NCI-H2196 treated with DMSO at 0.1 percent for 48 hours (cell line): ENCODE measurements around the gene TTC21A.

Experiments
- DNase-seq: peaks from one replicate; lab custom pipeline; 2025; ENCODE audit not compliant: unreplicated experiment; lab: John Stamatoyannopoulos, UW

TTC21A gene

DNA sequence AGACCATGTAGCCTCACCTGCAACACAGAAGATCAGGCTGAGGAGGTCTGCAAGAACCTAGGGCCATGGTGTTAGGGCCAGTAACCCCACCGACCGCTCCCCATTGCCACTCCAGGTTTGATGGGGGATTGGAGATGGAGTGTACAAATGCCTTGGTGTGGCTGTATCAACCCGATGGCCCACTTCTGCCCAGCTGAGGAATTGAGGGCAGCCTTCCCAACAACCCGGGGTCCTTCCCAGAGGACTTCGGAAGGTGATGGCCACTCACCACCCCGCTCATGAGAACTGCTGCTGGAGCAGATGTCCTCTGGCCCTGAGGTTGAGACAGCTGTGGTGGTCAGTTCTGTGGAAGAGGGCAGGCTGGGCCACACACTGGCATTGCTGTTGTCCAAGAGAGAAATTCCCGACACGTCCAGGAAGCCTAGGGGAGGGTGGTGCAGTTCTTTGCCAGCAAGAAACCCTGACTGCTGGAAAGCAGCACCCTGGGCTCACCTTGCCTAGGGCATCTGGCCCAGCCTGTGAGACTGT, 8.9 kb upstream of the TTC21A start:
- DNase-seq = no peak

GRCh38 chr3:39099242-39099641, 8.2 kb upstream of the TTC21A start:
- DNase-seq = no peak

DNA sequence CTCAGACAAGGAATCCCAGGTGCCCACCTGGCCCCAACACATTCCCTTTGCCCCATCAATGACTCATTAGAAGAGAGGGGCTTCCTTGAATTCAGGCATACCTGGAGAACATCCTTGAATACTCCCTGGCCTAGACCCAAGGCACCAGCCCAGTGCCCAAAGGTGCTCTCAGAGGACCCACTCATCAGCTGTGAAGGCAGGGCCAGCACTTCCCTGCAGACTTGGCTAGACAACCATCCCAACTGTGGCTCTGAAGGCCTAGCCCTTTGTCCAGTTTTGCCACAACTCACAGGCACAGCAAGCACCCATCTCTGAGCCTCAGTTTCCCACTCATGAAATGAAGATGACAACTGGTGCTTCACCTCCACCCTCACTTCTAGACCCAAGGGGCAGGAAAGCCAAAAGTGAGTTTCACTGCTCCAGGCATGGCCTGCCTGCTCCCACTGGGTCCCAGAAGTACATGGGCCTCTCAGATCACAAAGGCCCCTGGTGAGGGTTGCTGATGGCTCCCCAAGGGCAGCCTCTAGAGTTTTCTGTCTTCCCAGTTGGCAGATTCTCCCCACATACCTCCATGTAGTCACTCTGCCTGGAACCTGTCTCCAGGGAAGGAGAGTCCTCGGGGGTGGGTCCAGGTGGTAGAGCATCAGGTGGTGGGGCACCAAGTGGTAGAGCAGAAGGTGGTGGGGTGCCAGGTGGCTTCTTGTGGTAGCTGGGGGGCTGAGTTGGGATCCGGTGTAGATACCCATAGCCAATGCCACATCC, 7.6 kb upstream of the TTC21A start:
- no peak for DNase-seq

DNA sequence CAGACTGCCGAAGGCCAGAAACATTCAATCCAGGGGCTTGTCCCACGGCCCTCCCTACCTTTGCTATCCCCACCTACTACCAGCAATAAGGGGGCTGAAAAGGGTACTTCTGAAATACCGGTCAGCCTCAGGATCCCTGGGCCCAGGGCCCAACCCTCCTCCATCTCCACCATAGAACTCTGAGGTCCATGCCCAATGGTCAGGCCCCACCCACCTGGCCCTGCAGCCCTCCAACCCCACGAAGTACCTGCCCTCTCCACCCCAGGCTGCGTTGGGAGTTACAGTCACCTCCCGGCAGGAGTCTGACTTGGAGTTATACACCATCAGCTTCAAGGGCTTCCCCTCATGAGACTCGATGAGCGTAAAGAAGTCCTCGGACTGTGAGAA, 7.0 kb upstream of the TTC21A start:
- no peak for DNase-seq

DNA sequence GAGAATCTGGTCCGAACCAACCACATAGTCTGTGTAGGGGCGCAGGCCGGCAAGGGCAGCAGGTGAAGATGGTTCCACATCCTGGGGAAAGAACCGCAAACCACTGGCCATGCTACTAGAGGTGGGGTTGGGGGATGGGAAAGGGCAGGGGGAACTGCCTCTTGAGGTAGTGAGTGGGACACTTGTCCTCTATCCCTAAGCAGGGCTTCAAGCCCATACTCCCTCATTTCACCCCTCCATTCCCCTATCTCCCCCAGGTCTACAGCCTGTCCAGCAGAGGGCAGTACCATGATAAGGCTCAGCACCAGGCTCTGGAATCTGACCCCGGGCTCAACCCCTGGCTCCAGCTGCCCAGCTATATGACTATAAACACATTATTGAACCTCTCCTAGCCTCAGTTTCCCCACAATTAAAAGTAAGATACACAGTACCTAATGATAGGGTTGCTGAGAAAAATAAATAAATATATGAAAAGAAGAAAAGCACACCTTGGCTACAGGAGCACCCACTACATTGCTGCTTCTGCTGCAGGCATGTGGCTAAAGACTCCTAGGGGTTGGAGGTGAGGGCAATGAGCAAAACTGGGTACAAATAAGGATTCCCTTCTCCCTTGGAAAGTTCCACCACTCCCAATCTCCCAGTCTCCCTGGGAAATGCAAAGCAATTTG, 6.3 kb upstream of the TTC21A start:
- peak; percentile 7 for DNase-seq

- DNase-seq = no peak
Observed at GRCh38 chr3:39102504-39103323, 4.8 kb upstream of the TTC21A start.

DNA sequence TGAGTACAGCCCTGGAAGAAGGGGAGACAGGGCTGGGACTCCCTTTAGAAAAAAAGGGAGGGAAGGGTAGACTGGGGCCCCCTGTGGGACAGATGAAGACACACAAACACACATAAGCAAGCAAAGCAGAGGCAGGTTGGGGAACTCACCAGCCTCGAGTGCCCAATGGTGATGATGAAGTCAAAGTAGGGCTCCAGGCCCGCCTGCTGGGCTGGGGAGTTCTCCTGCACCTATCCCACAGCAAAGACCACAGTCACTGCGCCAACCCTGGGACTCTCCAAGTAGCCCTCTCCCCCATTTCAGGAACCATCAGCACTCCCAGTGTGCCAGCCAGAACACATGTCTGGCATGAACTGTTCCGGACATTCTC, 4.2 kb upstream of the TTC21A start:
- no peak for DNase-seq

- DNase-seq = no peak
Observed at GRCh38 chr3:39103791-39104552, 3.5 kb upstream of the TTC21A start.

DNA sequence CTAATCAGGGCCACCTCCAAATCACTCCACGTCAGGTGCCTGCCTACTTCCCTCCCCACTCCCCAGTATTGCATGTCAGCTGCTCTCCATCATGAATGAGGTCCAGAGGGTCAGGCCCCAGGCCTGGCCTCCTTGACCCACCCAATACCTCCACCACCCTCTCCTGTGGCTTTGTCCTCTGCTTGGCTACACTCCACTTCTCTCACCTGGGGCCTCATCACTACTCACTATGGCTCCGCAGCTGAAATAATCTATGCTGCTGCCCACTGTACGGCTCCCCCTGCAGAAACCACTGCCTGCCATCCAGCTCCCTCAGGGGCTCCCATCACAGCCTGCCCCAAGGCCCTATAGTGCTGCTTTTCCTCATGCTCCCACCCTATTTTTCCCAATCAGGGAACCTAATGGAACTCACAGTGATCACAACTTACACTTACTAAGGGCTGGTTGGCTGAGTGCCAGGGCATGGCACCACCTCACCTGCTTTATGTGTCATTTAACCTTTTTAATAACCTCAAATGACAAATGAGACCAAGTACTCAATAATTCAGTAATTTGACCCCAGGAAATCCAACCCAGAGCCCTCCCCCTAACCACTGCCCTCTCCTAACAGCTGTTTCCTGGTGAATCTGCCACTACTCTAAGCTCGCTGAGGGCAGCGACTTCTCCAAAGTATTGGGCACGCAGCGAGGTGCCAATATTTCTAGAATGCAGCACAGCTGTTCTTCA, 2.4 kb upstream of the TTC21A start:
- no peak for DNase-seq

DNA sequence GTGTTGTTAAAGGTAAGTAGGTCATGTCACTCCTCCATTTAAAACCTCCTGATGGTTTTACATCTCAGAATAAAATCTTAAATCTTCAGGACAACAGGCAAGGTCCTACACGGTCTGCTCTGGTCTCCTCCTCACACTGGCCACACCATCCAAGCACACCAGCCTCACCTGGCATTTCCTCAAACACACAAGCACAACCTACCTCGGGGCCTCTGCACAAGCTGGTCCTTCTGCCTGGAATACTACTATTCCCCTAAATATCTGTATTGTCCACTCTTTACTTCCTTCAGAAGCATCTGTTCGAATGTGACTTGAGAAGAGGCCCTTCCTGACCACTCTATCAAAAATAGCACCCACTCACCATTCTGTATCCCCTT, 1.8 kb upstream of the TTC21A start:
- DNase-seq = no peak

DNA sequence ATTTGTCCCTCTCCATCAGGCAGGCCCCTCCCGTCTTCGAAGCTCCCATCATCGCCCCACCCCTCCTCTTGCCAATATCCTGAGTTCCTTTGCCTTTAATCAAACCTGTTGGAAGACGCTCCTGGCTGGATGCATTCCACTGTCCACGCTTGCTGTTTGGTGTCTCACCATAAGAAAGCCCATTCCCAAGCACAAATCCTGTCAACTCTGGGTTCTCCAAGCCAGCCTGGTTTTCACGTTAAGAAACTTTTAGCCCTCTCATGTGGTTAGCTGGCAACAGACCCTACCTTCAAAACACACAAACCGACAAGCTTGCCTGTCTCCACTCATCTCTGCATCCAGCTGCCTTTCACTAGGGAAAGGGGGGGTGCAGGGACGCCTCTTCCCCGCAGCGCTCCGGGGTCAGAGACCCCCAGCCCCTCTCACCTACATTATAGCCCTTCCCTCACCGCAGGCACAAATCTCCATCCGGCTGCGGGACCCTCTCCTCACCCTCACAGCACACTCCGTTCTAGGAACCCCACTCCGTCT, 1.1 kb upstream of the TTC21A start:
- no peak for DNase-seq

DNA sequence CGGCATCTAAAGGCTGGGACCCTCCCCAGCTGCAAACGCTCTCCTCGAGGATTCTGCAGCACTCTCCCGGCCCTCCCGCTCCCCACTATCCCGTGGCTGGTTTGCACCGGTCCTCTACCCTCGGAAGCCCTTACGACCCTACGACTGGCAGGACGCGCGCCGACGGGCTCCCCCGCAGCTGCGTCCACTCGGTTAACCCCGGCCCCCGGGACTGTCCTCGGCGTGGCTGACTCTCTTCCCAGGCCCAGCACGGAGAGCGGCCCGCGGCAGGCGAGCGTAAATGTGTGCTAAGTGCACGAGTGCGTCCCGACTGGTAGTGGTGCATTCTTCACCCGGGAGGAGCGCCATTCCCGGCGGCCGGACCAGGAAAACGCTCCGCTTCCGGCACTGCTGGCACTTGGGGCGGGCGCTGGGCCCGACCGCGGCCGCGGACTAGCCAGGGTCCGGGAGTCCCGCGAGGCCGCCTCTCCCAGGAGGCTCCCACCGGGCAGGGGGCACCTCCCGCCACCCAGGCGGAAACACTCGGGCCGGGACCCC, 561 bp upstream of the TTC21A start:
- no peak for DNase-seq

DNA sequence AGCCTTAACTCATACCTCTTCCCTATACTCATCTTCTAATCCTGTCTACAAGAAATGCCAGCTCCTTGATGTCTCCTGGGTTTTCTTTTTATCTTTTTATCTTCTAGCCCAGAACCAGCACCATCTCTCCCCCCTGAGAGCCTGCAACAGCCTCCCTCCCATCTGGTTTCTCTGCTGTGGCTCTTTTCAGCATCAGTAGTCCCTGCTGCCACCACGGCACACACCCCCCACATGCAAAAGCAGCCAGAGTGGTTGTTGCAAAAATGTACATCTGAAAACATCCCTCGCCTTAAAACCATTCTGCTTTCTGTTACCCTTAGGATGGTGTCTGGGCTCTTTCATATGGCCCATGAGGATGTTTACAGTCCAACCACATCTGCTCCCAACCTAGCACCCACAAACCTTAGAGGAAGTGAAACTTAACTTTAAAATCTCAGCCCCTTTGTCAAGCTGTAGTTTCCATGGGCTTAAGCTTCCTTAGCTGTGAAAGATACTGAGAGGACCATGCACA, 775 bp downstream of the TTC21A start:
- DNase-seq = no peak

DNA sequence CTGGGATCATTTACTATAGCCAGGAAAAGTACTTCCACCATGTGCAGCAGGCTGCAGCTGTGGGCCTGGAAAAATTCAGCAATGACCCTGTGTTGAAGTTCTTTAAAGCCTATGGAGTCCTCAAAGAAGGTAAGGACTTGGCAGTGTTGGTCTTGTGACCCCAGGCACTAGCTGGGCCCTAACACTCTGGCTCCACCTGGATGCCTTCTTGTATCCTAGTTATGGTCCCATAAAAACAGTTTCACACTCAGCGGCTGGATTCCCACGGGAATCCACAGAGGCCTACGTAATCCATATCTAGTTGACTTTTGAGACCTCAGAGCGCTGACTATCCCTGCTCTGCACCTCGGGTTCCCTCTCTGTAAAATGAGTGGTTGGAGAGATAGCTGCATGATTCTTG, 1.6 kb downstream of the TTC21A start:
- DNase-seq = no peak

- DNase-seq = no peak
Observed at GRCh38 chr3:39110041-39110639, 2.7 kb downstream of the TTC21A start.

DNA sequence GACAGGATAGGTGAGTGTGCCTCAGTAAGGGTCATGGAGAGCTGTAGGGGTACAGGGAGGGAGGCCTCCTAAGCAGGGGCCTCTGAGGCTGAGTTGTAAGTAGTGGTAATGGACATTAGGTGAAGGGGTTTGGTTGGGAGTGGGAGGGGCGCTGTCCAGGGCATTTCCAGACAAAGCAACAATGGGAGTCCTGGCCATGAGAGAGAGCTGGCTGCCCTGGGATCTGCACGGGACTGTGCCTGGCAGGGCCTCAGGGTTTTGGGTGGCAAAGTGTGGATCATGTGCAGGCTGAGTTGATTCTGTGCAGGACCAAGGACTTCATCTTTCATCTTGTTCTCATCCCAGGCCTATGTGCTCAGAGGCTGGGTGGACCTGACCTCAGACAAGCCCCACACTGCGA, 4.6 kb downstream of the TTC21A start:
- DNase-seq = no peak

GRCh38 chr3:39112535-39112934, 5.1 kb downstream of the TTC21A start:
- DNase-seq = no peak

GRCh38 chr3:39113291-39113690, 5.8 kb downstream of the TTC21A start:
- DNase-seq = no peak

GRCh38 chr3:39114456-39114855, 7.0 kb downstream of the TTC21A start:
- no peak for DNase-seq
